Mucosa of descending colon (tissue), 3 donors: ENCODE results near the gene OR2M4. TPM values are rescaled to one million over a fixed set of nuclear protein-coding genes. Genes with fewer than 3 reads are reported as not detected.

Source experiments
- ATAC-seq: fragments of 200-7000 bp; cut with Tn5 transposase; one replicate; pipeline ENCODE4 v1.9.1; 2020; ENCODE audit warnings: mild to moderate bottlenecking, moderate library complexity
- DNase-seq, 3 donors: peaks; one replicate each; pipeline ENCODE4 v3.0.0-alpha.2; 2020
- H3K36me3 ChIP-seq: fragments of 200-600 bp; one replicate; pipeline ENCODE4 v1.8.0; 2021; ENCODE audit warnings: low read depth, mild to moderate bottlenecking
- H3K4me1 ChIP-seq: fragments of 200-600 bp; one replicate; pipeline ENCODE4 v1.8.0; 2021; ENCODE audit warnings: low read depth, mild to moderate bottlenecking
- H3K4me3 ChIP-seq: fragments of 200-600 bp; one replicate; pipeline ENCODE4 v1.8.0; 2021; ENCODE audit warnings: mild to moderate bottlenecking
- H3K9me3 ChIP-seq: fragments of 200-600 bp; one replicate; pipeline ENCODE4 v1.8.0; 2021; ENCODE audit warnings: mild to moderate bottlenecking
- CTCF ChIP-seq: fragments of 200-600 bp; IDR thresholded peaks from one replicate; pipeline ENCODE4 v1.8.0; 2022; ENCODE audit warnings: antibody characterized with exemption, mild to moderate bottlenecking
- intact Hi-C, 2 donors: fragments of 100-400 bp; cut with DNase I in 1 of 2; cut with micrococcal nuclease in 1 of 2; formaldehyde crosslinking; loops; one replicate each; pipeline versions ENCODE4 v1.11.0 to v1.11.1; 2022; cut with DNase I, micrococcal nuclease
- long read RNA-seq, 2 donors: library from polyadenylated mRNA; unstranded; transcript quantifications; one replicate each; pipeline ENCODE4 v2.0.0, GENCODE V29; 2019 to 2021
- total RNA-seq, 3 donors: library from RNA; stranded (reverse); fragmentation: NEBNext Ultra II Directional in 2 of 3; extraction: Animal tissue kit (Norgen Biotek cat#: 25700) in 2 of 3; gene quantifications; one replicate each; pipeline versions ENCODE4 v1.2.1 to v1.2.4, GENCODE V29; 2021 to 2023
- donor health status: DM: no; HTN: no; CAD: no; lungs with moderate emphysema.
- donor health status: DM: no; HTN: no; CAD: no.
- donor health status: DM: no; HTN: yes; CAD: no.

OR2M4 gene
- not detected for total RNA-seq
- long read RNA-seq, donor 1 = 0 reads
- long read RNA-seq, donor 2 = 0 reads

GRCh38 chr1:248231117-248231516 lies at the start of gene OR2M4:
Gene OR2M4, plus strand, starts transcription at chr1:248231417. Its CDS starts 7,512 bp downstream, at chr1:248238929.
- Histone ChIP-seq H3K36me3 (no peaks in the 10 kb centered on the region), H3K9me3 (peaks cover 53% of the 10 kb centered on the region), H3K4me3 (no peak within 1 kb of the TSS), H3K4me1 (no peaks in the 10 kb centered on the region)
- ATAC-seq = no peak
- no peak for DNase-seq
- TF ChIP-seq CTCF = no peak
- intact Hi-C loops = no loop called here

GRCh38 chr1:248183996-248184395 lies 47.2 kb upstream of the OR2M4 start:
- intact Hi-C loops = no loop called here
- Histone ChIP-seq H3K36me3 (no peaks in the 10 kb centered on the region), H3K4me1 (no peaks in the 10 kb centered on the region), H3K9me3 (peaks cover 16% of the 10 kb centered on the region), H3K4me3 (no peak overlapping the region)
- no peak for TF ChIP-seq CTCF
- DNase-seq (no peak), ATAC-seq (no peak)

GRCh38 chr1:248187363-248187762 lies 43.9 kb upstream of the OR2M4 start:
- DNase-seq = no peak
- H3K4me1 ChIP-seq = no peaks in the 10 kb centered on the region
- no peaks in the 10 kb centered on the region for H3K36me3 ChIP-seq
- H3K9me3 ChIP-seq = peaks cover 22% of the 10 kb centered on the region
- H3K4me3 ChIP-seq = no peak overlapping the region
- intact Hi-C loops = no loop called here
- no peak for ATAC-seq
- TF ChIP-seq CTCF = no peak

- Histone ChIP-seq H3K36me3 (no peaks in the 10 kb centered on the region), H3K4me3 (no peak overlapping the region), H3K4me1 (no peaks in the 10 kb centered on the region), H3K9me3 (peaks cover 24% of the 10 kb centered on the region)
- DNase-seq (no peak), ATAC-seq (no peak)
- intact Hi-C loops = no loop called here
- TF ChIP-seq CTCF = no peak
These were observed 42.2 kb upstream of the OR2M4 start for GRCh38 chr1:248189026-248189425.

GRCh38 chr1:248194117-248194516 lies 37.1 kb upstream of the OR2M4 start:
- H3K4me3 ChIP-seq = no peak overlapping the region
- no peak for ATAC-seq
- intact Hi-C loops = no loop called here
- no peak for TF ChIP-seq CTCF
- no peak for DNase-seq
- no peaks in the 10 kb centered on the region for H3K4me1 ChIP-seq
- H3K9me3 ChIP-seq = peaks cover 36% of the 10 kb centered on the region
- no peaks in the 10 kb centered on the region for H3K36me3 ChIP-seq

- no peak for DNase-seq
- no peak for ATAC-seq
- intact Hi-C loops = no loop called here
- peaks cover 37% of the 10 kb centered on the region for H3K9me3 ChIP-seq
- TF ChIP-seq CTCF = no peak
- no peak within 1 kb of the TSS for H3K4me3 ChIP-seq
- H3K4me1 ChIP-seq = no peaks in the 10 kb centered on the region
- no peaks in the 10 kb centered on the region for H3K36me3 ChIP-seq
These were observed 34.3 kb upstream of the OR2M4 start, which contains the start of gene OR2M3 for GRCh38 chr1:248196965-248197364. Gene OR2M3, plus strand, starts transcription at chr1:248197265. Its CDS starts 5,803 bp downstream, at chr1:248203068.
